H9 (cell line): ENCODE data around the gene TEAD1. TPM values are rescaled to one million over a fixed set of nuclear protein-coding genes. Genes with fewer than 3 reads are reported as not detected.

ENCODE experiments used
- DNase-seq: peaks from one replicate; pipeline ENCODE4 v3.0.0-alpha.2; 2017
- H2AFZ ChIP-seq: one replicate; pipeline ENCODE4 v1.6.1; 2013; ENCODE audit warnings: mild to moderate bottlenecking, low read length, control low read depth, moderate library complexity
- H2AK5ac ChIP-seq: 2 replicates; pipeline ENCODE4 v1.6.1; 2013; ENCODE audit warnings: low read length, control low read depth, mixed read lengths; ENCODE audit not compliant: insufficient read length
- H2BK120ac ChIP-seq: one replicate; pipeline ENCODE4 v1.6.1; 2013; ENCODE audit warnings: low read depth, mild to moderate bottlenecking, low read length, control low read depth, inconsistent platforms; ENCODE audit not compliant: poor library complexity, severe bottlenecking
- H2BK12ac ChIP-seq: 2 replicates; pipeline ENCODE4 v1.6.1; 2013; ENCODE audit warnings: low read length, control low read depth, mixed read lengths, low read depth; ENCODE audit not compliant: insufficient read length
- H2BK15ac ChIP-seq: 2 replicates; pipeline ENCODE4 v1.6.1; 2013; ENCODE audit warnings: low read depth, low read length, control low read depth
- H2BK20ac ChIP-seq: one replicate; pipeline ENCODE4 v1.6.1; 2013; ENCODE audit warnings: low read depth, mild to moderate bottlenecking, low read length, control low read depth, inconsistent platforms; ENCODE audit not compliant: poor library complexity, severe bottlenecking
- H2BK5ac ChIP-seq: 2 replicates; pipeline ENCODE4 v1.6.1; 2013; ENCODE audit warnings: low read length, control low read depth, mixed read lengths; ENCODE audit not compliant: insufficient read length
- H3K14ac ChIP-seq: 2 replicates; pipeline ENCODE4 v1.6.1; 2013; ENCODE audit warnings: low read length, control low read depth; ENCODE audit not compliant: insufficient read depth
- H3K18ac ChIP-seq: 2 replicates; pipeline ENCODE4 v1.6.1; 2013; ENCODE audit warnings: low read depth, mild to moderate bottlenecking, mixed read lengths, low read length, control low read depth; ENCODE audit not compliant: insufficient read length
- H3K23ac ChIP-seq: 2 replicates; pipeline ENCODE4 v1.6.1; 2013; ENCODE audit warnings: low read length, control low read depth, mixed read lengths, low read depth; ENCODE audit not compliant: insufficient read length
- H3K23me2 ChIP-seq: 2 replicates; pipeline ENCODE4 v1.6.1; 2013; ENCODE audit warnings: low read depth, mild to moderate bottlenecking, mixed read lengths, low read length, control low read depth; ENCODE audit not compliant: insufficient read length, poor library complexity, severe bottlenecking
- H3K27ac ChIP-seq: 2 replicates; pipeline ENCODE4 v1.5.1; 2013; ENCODE audit warnings: low read length, control low read depth, mixed read lengths, low read depth; ENCODE audit not compliant: insufficient read length
- H3K27me3 ChIP-seq: 2 replicates; pipeline ENCODE4 v1.6.1; 2013; ENCODE audit warnings: low read length, control low read depth, inconsistent platforms; ENCODE audit not compliant: insufficient read depth
- H3K4ac ChIP-seq: 2 replicates; pipeline ENCODE4 v1.6.1; 2013; ENCODE audit warnings: low read depth, mild to moderate bottlenecking, control low read depth, inconsistent platforms, low read length, moderate library complexity
- H3K4me1 ChIP-seq: 2 replicates; pipeline ENCODE4 v1.6.1; 2013; ENCODE audit warnings: low read length, control low read depth, inconsistent platforms; ENCODE audit not compliant: insufficient read depth
- H3K4me2 ChIP-seq: 2 replicates; pipeline ENCODE4 v1.6.1; 2013; ENCODE audit warnings: low read length, control low read depth, mixed read lengths; ENCODE audit not compliant: insufficient read length, insufficient read depth
- H3K56ac ChIP-seq: 2 replicates; pipeline ENCODE4 v1.6.1; 2013; ENCODE audit warnings: low read depth, mild to moderate bottlenecking, mixed read lengths, low read length, control low read depth; ENCODE audit not compliant: insufficient read length
- H3K79me1 ChIP-seq: 2 replicates; pipeline ENCODE4 v1.6.1; 2013; ENCODE audit warnings: low read depth, mild to moderate bottlenecking, moderate library complexity, low read length, control low read depth, inconsistent platforms; ENCODE audit not compliant: insufficient read depth, poor library complexity, severe bottlenecking
- H3K79me2 ChIP-seq: 2 replicates; pipeline ENCODE4 v1.6.1; 2013; ENCODE audit warnings: low read length, control low read depth, inconsistent platforms; ENCODE audit not compliant: insufficient read depth
- H3K9ac ChIP-seq: 2 replicates; pipeline ENCODE4 v1.6.1; 2013; ENCODE audit warnings: low read length, control low read depth, mixed read lengths; ENCODE audit not compliant: insufficient read length; ENCODE audit errors: extremely low read depth
- H3K9me3 ChIP-seq: one replicate; pipeline ENCODE4 v1.6.1; 2013; ENCODE audit warnings: low read depth, low read length, inconsistent platforms; ENCODE audit not compliant: control insufficient read depth
- H3T11ph ChIP-seq: one replicate; pipeline ENCODE4 v1.6.1; 2013; ENCODE audit warnings: mild to moderate bottlenecking, low read length, control low read depth, inconsistent platforms
- H4K20me1 ChIP-seq: one replicate; pipeline ENCODE4 v1.6.1; 2013; ENCODE audit not compliant: control insufficient read depth, insufficient read length, insufficient read depth
- H4K5ac ChIP-seq: 2 replicates; pipeline ENCODE4 v1.6.1; 2013; ENCODE audit warnings: low read depth, mild to moderate bottlenecking, mixed read lengths, low read length, control low read depth; ENCODE audit not compliant: insufficient read length
- H4K8ac ChIP-seq: replicated peaks from 2 replicates; pipeline ENCODE4 v1.6.1; 2013; ENCODE audit warnings: low read length, control low read depth, mixed read lengths, low read depth; ENCODE audit not compliant: insufficient read length
- H4K91ac ChIP-seq: 2 replicates; pipeline ENCODE4 v1.6.1; 2013; ENCODE audit warnings: low read depth, mild to moderate bottlenecking, moderate library complexity, mixed read lengths, low read length, control low read depth; ENCODE audit not compliant: insufficient read length
- H3K27ac Mint-ChIP-seq, 3 experiments: 2 replicates in 2 of 3; 3 replicates in 1 of 3; pipeline ENCODE4 v1.8.0; 2020 to 2021; ENCODE audit warnings: mixed read lengths in 3 of 3, mild to moderate bottlenecking in 1 of 3, moderate library complexity in 1 of 3
- H3K27me3 Mint-ChIP-seq: 2 replicates; pipeline ENCODE4 v1.8.0; 2021; ENCODE audit warnings: low read depth, mild to moderate bottlenecking, moderate library complexity, mixed read lengths
- H3K36me3 Mint-ChIP-seq, 3 experiments: 2 replicates in 2 of 3; 3 replicates in 1 of 3; pipeline ENCODE4 v1.8.0; 2020 to 2021; ENCODE audit warnings: low read depth in 3 of 3, mixed read lengths in 3 of 3; ENCODE audit not compliant: insufficient read depth in 1 of 3
- H3K4me1 Mint-ChIP-seq, 2 experiments: 2 replicates each; pipeline ENCODE4 v1.8.0; 2020; ENCODE audit warnings: mixed read lengths in 2 of 2
- H3K4me3 Mint-ChIP-seq, 2 experiments: 2 replicates in 1 of 2; 3 replicates in 1 of 2; pipeline ENCODE4 v1.8.0; 2020 to 2021; ENCODE audit warnings: mild to moderate bottlenecking in 2 of 2, mixed read lengths in 2 of 2, moderate library complexity in 1 of 2
- H3K9me3 Mint-ChIP-seq, 2 experiments: 2 replicates in 1 of 2; 3 replicates in 1 of 2; pipeline ENCODE4 v1.8.0; 2020; ENCODE audit warnings: mild to moderate bottlenecking in 2 of 2, mixed read lengths in 2 of 2, moderate library complexity in 1 of 2
- CTCF ChIP-seq: fragments of 200-600 bp; sonication (generic); conservative IDR thresholded peaks from 3 replicates; pipeline ENCODE4 v1.8.0; 2021; ENCODE audit warnings: antibody characterized with exemption, mild to moderate bottlenecking
- WGBS: extraction: QIAGEN DNeasy Blood & Tissue Kit; methylation state at CpG from one replicate; pipeline ENCODE4 v1.1.7; 2013; ENCODE audit warnings: missing lambda C conversion rate, low lambda C conversion rate, mixed read lengths; ENCODE audit not compliant: insufficient read length; ENCODE audit errors: extremely low coverage; 5-methylcytosine and 5-hydroxymethylcytosine counted together
- total RNA-seq: library from RNA; stranded (reverse); gene quantifications from 2 replicates; pipeline ENCODE4 v1.2.1, GENCODE V29; 2021

TEAD1 gene
- total RNA-seq, 1 experiment from 2014 or later = 75.1 TPM

GRCh38 chr11:12642806-12643428 is 31.3 kb upstream of the TEAD1 start:
- Mint-ChIP-seq H3K27ac (no peak overlapping the region), H3K36me3 (peaks cover 0 to 8% (median 2%) of the 10 kb centered on the region in 3 experiments; a peak in 4 of 7 replicates), H3K9me3 (peaks cover 8 to 10% of the 10 kb centered on the region in 2 experiments), H3K4me3 (no peak overlapping the region), H3K4me1 (peaks cover 10 to 13% of the 10 kb centered on the region in 2 experiments), H3K27me3 (no peaks in the 10 kb centered on the region; the same call in 1 of the 2 replicates)
- Histone ChIP-seq H3K79me2 (no peaks in the 10 kb centered on the region), H3K14ac (no peak overlapping the region), H2BK20ac (no peak overlapping the region), H3K79me1 (no peaks in the 10 kb centered on the region), H3K4ac (no peak overlapping the region), H4K20me1 (no peaks in the 10 kb centered on the region), H2BK5ac (no peak overlapping the region), H4K8ac (no peak overlapping the region), H2AK5ac (no peak overlapping the region), H3K23me2 (no peaks in the 10 kb centered on the region), H3K56ac (no peak overlapping the region), H3K27me3 (no peaks in the 10 kb centered on the region), H3K9me3 (no peaks in the 10 kb centered on the region), H3K4me1 (no peaks in the 10 kb centered on the region), H3K23ac (no peak overlapping the region), H3K27ac (no peak overlapping the region), H3T11ph (no peak overlapping the region), H2AFZ (no peak overlapping the region), H3K18ac (no peak overlapping the region), H2BK120ac (no peak overlapping the region), H4K5ac (no peak overlapping the region), H2BK15ac (no peak overlapping the region), H3K9ac (no peak overlapping the region), H3K4me2 (no peak overlapping the region), H2BK12ac (no peak overlapping the region), H4K91ac (no peak overlapping the region)
- WGBS = no CpG with 5 or more reads among the region's 6 CpGs
- no peak for TF ChIP-seq CTCF
- DNase-seq = no peak
